ENCODE data around the gene PCDH15. TPM values are rescaled to one million over a fixed set of nuclear protein-coding genes. Genes with fewer than 3 reads are reported as not detected.
A peak's percentile ranks its signal among the peaks of the same experiment; 100 is the strongest.

The PCDH15 gene
- total RNA-seq, 1 experiment from 2014 or later: 0.59 TPM

DNA sequence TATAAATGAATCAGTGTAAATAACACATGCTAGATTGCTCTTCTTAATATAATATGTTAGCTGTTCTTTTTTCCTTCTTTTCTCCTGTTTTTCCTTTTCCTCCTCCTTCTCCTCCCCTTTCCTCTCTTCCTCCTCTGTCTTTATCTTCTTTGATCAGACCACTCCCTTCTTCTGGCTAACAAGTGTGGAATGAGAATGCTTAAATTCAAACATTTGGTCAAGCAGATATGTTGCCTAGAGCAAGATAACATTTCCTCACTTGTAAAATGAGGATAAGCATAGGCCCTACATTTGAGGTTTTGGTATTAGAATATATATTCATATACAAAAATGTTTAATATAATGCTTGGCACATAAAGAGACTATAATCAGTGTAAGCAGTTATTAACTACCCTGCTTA is 299.1 kb downstream of the PCDH15 start (continued):
- no peak for TF ChIP-seq PRDM15 (CRISPR knock-in tag; IDR thresholded peaks at IDR 0.05)

DNA sequence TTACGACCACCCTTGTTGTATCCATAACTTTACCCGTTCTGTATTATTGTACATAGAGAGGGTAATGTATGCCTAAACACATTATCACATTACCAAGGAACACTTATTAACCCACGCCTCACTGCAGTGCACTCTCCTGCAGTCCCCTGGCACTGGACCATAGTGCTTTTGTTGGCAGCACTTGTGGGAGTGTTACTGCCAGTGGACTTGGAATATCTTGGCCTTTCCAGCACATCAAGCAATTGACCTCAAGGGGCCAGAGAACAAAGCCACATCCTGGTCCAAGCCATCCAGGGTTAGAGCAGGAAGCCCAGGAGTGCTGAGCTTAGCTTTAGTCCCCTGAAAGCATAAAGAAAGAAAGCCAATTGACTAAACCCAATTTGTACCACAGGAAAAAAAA is 304.2 kb downstream of the PCDH15 start:
- 0 out of 2 replicates have a peak, but pooled peaks have one; percentile 28 for ATAC-seq
- Mint-ChIP-seq H3K4me1 (no peaks in the 10 kb centered on the region), H3K4me3 (no peak overlapping the region), H3K9me3 (peaks cover 31% of the 10 kb centered on the region), H3K27ac (no peak overlapping the region), H3K36me3 (no peaks in the 10 kb centered on the region), H3K27me3 (ENCODE audit: low read depth) (no peaks in the 10 kb centered on the region)
- ChIA-PET CTCF (no interaction called here), POLR2A (no interaction called here)
- no peak for DNase-seq (ENCODE audit: low spot score)
- TF ChIP-seq, protein P1, sequence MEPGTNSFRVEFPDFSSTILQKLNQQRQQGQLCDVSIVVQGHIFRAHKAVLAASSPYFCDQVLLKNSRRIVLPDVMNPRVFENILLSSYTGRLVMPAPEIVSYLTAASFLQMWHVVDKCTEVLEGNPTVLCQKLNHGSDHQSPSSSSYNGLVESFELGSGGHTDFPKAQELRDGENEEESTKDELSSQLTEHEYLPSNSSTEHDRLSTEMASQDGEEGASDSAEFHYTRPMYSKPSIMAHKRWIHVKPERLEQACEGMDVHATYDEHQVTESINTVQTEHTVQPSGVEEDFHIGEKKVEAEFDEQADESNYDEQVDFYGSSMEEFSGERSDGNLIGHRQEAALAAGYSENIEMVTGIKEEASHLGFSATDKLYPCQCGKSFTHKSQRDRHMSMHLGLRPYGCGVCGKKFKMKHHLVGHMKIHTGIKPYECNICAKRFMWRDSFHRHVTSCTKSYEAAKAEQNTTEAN (CRISPR knock-in tag; IDR thresholded peaks at IDR 0.05): no peak
- no peak for TF ChIP-seq SOX15 (CRISPR knock-in tag; IDR thresholded peaks at IDR 0.05)
- no peak for TF ChIP-seq PRDM15 (CRISPR knock-in tag; IDR thresholded peaks at IDR 0.05)

DNA sequence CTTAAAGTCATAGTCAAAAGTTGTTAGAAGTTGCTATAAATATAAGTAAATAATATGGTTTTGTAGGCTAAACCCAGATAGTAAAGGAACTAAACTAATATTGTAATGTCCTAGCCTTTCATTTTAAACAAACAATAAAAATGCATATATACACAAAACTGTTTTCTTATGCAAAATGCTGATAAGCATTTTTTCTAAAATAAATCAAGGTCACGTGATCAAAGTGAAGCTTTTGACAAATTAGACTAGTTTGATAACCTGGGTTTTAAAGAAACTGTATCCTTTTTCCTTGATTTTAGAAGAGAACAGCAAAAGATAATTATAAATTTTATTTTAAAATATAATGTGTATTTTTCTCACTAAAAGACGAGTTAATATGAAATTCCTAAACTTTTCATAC is 313.3 kb downstream of the PCDH15 start:
- Mint-ChIP-seq H3K4me3 (no peak overlapping the region), H3K4me1 (no peaks in the 10 kb centered on the region), H3K27ac (no peak overlapping the region), H3K36me3 (no peaks in the 10 kb centered on the region), H3K27me3 (ENCODE audit: low read depth) (no peaks in the 10 kb centered on the region), H3K9me3 (peaks cover 10% of the 10 kb centered on the region)
- ChIA-PET CTCF (interaction anchor here (0.6 kb wide), 1 partner anchor 118 kb away, joined by 3 read pairs; no protein-coding TSS in a partner anchor), POLR2A (no interaction called here)
- DNase-seq (ENCODE audit: low spot score) (no peak), ATAC-seq (no peak)
- TF ChIP-seq NFE2L1 (CRISPR knock-in tag; IDR thresholded peaks at IDR 0.05): no peak
- no peak for TF ChIP-seq TCF7 (CRISPR knock-in tag; IDR thresholded peaks at IDR 0.05; ENCODE audit: low read depth)
- TF ChIP-seq ZNF317 (CRISPR knock-in tag; IDR thresholded peaks at IDR 0.05; ENCODE audit: borderline replicate concordance, low read depth): no peak
- TF ChIP-seq NR2C2 (CRISPR knock-in tag; IDR thresholded peaks at IDR 0.05): no peak
- no peak for TF ChIP-seq JUN (CRISPR knock-in tag; IDR thresholded peaks at IDR 0.05)
- TF ChIP-seq ZNF121 (CRISPR knock-in tag; IDR thresholded peaks at IDR 0.05): no peak
- TF ChIP-seq, protein P2, sequence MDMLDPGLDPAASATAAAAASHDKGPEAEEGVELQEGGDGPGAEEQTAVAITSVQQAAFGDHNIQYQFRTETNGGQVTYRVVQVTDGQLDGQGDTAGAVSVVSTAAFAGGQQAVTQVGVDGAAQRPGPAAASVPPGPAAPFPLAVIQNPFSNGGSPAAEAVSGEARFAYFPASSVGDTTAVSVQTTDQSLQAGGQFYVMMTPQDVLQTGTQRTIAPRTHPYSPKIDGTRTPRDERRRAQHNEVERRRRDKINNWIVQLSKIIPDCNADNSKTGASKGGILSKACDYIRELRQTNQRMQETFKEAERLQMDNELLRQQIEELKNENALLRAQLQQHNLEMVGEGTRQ (CRISPR knock-in tag; IDR thresholded peaks at IDR 0.05): no peak
- TF ChIP-seq, protein P3, sequence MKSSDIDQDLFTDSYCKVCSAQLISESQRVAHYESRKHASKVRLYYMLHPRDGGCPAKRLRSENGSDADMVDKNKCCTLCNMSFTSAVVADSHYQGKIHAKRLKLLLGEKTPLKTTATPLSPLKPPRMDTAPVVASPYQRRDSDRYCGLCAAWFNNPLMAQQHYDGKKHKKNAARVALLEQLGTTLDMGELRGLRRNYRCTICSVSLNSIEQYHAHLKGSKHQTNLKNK (CRISPR knock-in tag; IDR thresholded peaks at IDR 0.05): no peak
- TF ChIP-seq SP1 (CRISPR knock-in tag; conservative IDR thresholded peaks at IDR 0.05): no peak
- no peak for TF ChIP-seq ZNF219 (CRISPR knock-in tag; IDR thresholded peaks at IDR 0.05; ENCODE audit: borderline replicate concordance)
- no peak for TF ChIP-seq PRDM15 (CRISPR knock-in tag; IDR thresholded peaks at IDR 0.05)

Measured in WTC11 (cell line).